Measurements from ENCODE around the gene PSD2. TPM values are rescaled to one million over a fixed set of nuclear protein-coding genes. Genes with fewer than 3 reads are reported as not detected.
A peak's percentile ranks its signal among the peaks of the same experiment; 100 is the strongest.

The PSD2 gene
- total RNA-seq, 1 experiment from 2014 or later: not detected

GRCh38 chr5:139788294-139788910 lies 7.2 kb upstream of the PSD2 start:
- peak overlapping the region; percentile 81 for H3K4me2 ChIP-seq (ENCODE audit: low read length)
- no peaks in the 10 kb centered on the region for H3F3A ChIP-seq (ENCODE audit: low read length, unreplicated experiment)
- no TSS peak for BruUV-seq (replicated peaks)
- no peaks in the 10 kb centered on the region for H3K9me2 ChIP-seq (replicated peaks; ENCODE audit: low read length)
- ChIA-PET POLR2A (ENCODE audit: unreplicated experiment) (no interaction called here), CTCF (interaction anchor here (0.5 to 1.8 kb wide), 2 partner anchors 180 to 364 kb away, joined by 4 to 44 read pairs; no protein-coding TSS in a partner anchor)
- H3K27ac ChIP-seq (ENCODE audit: low read length): no peak overlapping the region
- ATAC-seq: no peak
- H3K9me3 ChIP-seq (ENCODE audit: low read length): no peaks in the 10 kb centered on the region
- no peaks in the 10 kb centered on the region for H3K4me1 ChIP-seq (ENCODE audit: insufficient read depth, low read length)
- no peaks in the 10 kb centered on the region for H3K79me2 ChIP-seq (ENCODE audit: low read length)
- TF ChIP-seq, protein P1, sequence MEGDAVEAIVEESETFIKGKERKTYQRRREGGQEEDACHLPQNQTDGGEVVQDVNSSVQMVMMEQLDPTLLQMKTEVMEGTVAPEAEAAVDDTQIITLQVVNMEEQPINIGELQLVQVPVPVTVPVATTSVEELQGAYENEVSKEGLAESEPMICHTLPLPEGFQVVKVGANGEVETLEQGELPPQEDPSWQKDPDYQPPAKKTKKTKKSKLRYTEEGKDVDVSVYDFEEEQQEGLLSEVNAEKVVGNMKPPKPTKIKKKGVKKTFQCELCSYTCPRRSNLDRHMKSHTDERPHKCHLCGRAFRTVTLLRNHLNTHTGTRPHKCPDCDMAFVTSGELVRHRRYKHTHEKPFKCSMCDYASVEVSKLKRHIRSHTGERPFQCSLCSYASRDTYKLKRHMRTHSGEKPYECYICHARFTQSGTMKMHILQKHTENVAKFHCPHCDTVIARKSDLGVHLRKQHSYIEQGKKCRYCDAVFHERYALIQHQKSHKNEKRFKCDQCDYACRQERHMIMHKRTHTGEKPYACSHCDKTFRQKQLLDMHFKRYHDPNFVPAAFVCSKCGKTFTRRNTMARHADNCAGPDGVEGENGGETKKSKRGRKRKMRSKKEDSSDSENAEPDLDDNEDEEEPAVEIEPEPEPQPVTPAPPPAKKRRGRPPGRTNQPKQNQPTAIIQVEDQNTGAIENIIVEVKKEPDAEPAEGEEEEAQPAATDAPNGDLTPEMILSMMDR (conservative IDR thresholded peaks at IDR 0.05; ENCODE audit: low read depth, low read length): no peak
- TF ChIP-seq EZH2phosphoT487 (IDR thresholded peaks at IDR 0.05; ENCODE audit: borderline replicate concordance, low read length): no peak
- no peak for TF ChIP-seq EZH2 (IDR thresholded peaks at IDR 0.05; ENCODE audit: low read length, unreplicated experiment)
- no peaks in the 10 kb centered on the region for H3K36me3 ChIP-seq (ENCODE audit: low read depth, low read length)
- 0 out of 2 replicates have a peak, but pooled peaks cover 3% of the 10 kb centered on the region for H3K27me3 ChIP-seq (ENCODE audit: low read length)
- no peaks in the 10 kb centered on the region for H4K20me1 ChIP-seq (ENCODE audit: low read length)
- H3K4me3 ChIP-seq (ENCODE audit: low read length): peak overlapping the region; percentile 68
- no peak for DNase-seq
- H3K9ac ChIP-seq (ENCODE audit: low read length): no peak overlapping the region
- peak overlapping the region; percentile 83; the same call in 1 of the 2 replicates for H2AFZ ChIP-seq (ENCODE audit: low read length)
- intact Hi-C loops (cut with micrococcal nuclease): loop anchor here (5.0 kb wide), 1 partner anchor 254 kb away; the partner anchor contains the start of gene NRG2

DNA sequence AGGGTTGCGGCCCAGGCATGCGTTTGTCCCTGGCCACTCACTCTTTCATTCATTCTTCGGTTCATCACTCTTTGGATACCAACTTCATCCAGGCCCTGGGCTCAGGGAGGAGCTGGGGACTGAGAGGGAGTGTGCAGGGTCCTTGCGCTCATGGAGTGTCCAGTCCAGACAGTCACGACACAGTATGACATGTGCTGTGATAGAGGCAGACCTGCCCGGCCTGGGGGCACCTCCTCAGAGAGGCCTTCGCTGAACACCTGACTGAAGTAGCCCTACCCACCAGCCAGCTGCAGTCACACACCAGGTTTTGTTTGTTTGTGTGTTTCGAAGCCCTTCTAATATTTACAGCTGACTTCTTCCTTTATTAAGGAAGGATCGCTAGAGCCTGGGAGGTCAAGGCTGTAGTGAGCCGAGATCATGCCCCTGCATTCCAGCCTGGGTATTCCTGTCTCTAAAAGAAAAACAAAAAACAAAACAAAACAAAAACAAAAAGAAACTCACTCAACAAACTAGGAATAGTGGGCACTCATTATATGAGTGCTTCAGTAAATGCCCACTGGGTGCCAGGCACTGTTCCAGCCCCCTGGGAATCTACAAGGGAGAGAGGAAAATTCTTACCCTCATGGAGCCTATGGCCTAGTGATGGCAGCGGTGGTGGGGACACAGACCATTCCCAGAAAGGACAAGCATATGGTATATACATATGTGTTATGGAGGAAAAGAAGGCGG lies 6.3 kb upstream of the PSD2 start:
- BruUV-seq (replicated peaks): no TSS peak
- no peak overlapping the region for H3K4me2 ChIP-seq (ENCODE audit: low read length)
- no peaks in the 10 kb centered on the region for H3K4me1 ChIP-seq (ENCODE audit: insufficient read depth, low read length)
- H3K79me2 ChIP-seq (ENCODE audit: low read length): no peaks in the 10 kb centered on the region
- H4K20me1 ChIP-seq (ENCODE audit: low read length): no peaks in the 10 kb centered on the region
- H3K9me2 ChIP-seq (replicated peaks; ENCODE audit: low read length): no peaks in the 10 kb centered on the region
- no peak for TF ChIP-seq EZH2 (IDR thresholded peaks at IDR 0.05; ENCODE audit: low read length, unreplicated experiment)
- no peak for TF ChIP-seq EZH2phosphoT487 (IDR thresholded peaks at IDR 0.05; ENCODE audit: borderline replicate concordance, low read length)
- TF ChIP-seq, protein P1 (conservative IDR thresholded peaks at IDR 0.05; ENCODE audit: low read depth, low read length): no peak
- no peaks in the 10 kb centered on the region for H3F3A ChIP-seq (ENCODE audit: low read length, unreplicated experiment)
- H2AFZ ChIP-seq (ENCODE audit: low read length): no peak overlapping the region
- no peaks in the 10 kb centered on the region for H3K9me3 ChIP-seq (ENCODE audit: low read length)
- DNase-seq: no peak
- ChIA-PET POLR2A (ENCODE audit: unreplicated experiment) (no interaction called here), CTCF (interaction anchor here (0.5 kb wide), 1 partner anchor 363 kb away, joined by 4 read pairs; no protein-coding TSS in a partner anchor)
- intact Hi-C loops (cut with micrococcal nuclease): loop anchor here (5.0 kb wide), 1 partner anchor 253 kb away; the partner anchor contains the start of gene NRG2
- peaks cover 12% of the 10 kb centered on the region for H3K27me3 ChIP-seq (ENCODE audit: low read length)
- H3K9ac ChIP-seq (ENCODE audit: low read length): no peak overlapping the region
- no peak for ATAC-seq
- no peak overlapping the region for H3K27ac ChIP-seq (ENCODE audit: low read length)
- no peak overlapping the region for H3K4me3 ChIP-seq (ENCODE audit: low read length)
- no peaks in the 10 kb centered on the region for H3K36me3 ChIP-seq (ENCODE audit: low read depth, low read length)

DNA sequence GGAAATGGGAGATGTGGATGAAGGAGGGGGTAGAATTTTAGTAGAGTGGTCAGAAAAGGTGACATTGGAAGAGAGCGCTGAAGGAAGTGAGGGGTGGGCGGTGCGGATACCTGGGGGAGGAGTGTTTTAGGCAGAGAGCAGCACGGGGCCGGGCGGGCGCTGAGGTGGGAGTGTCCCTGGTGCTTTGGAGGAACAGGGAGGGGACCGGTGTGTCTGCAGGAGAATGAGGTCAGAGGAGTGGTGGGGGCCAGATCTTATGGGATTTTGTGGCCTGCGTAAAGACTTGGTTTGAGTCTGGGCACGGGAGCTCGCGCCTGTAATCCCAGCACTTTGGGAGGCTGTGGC lies 5.8 kb upstream of the PSD2 start:
- BruUV-seq (replicated peaks): no TSS peak
- no peak for TF ChIP-seq EZH2 (IDR thresholded peaks at IDR 0.05; ENCODE audit: low read length, unreplicated experiment)
- no peak for TF ChIP-seq EZH2phosphoT487 (IDR thresholded peaks at IDR 0.05; ENCODE audit: borderline replicate concordance, low read length)
- CTCF ChIA-PET: no interaction called here
- no peaks in the 10 kb centered on the region for H4K20me1 ChIP-seq (ENCODE audit: low read length)
- H3F3A ChIP-seq (ENCODE audit: low read length, unreplicated experiment): no peaks in the 10 kb centered on the region
- ATAC-seq: no peak
- H3K4me3 ChIP-seq (ENCODE audit: low read length): no peak overlapping the region
- no peaks in the 10 kb centered on the region for H3K4me1 ChIP-seq (ENCODE audit: insufficient read depth, low read length)
- H3K4me2 ChIP-seq (ENCODE audit: low read length): no peak overlapping the region
- no peak for DNase-seq
- no peak overlapping the region for H3K27ac ChIP-seq (ENCODE audit: low read length)
- H3K9me2 ChIP-seq (replicated peaks; ENCODE audit: low read length): no peaks in the 10 kb centered on the region
- intact Hi-C loops (cut with micrococcal nuclease): loop anchor here (5.0 kb wide), 1 partner anchor 252 kb away; the partner anchor contains the start of gene NRG2
- peaks cover 17% of the 10 kb centered on the region for H3K27me3 ChIP-seq (ENCODE audit: low read length)
- no peaks in the 10 kb centered on the region for H3K36me3 ChIP-seq (ENCODE audit: low read depth, low read length)
- H2AFZ ChIP-seq (ENCODE audit: low read length): no peak overlapping the region
- H3K9ac ChIP-seq (ENCODE audit: low read length): no peak overlapping the region
- POLR2A ChIA-PET (ENCODE audit: unreplicated experiment): no interaction called here
- H3K9me3 ChIP-seq (ENCODE audit: low read length): no peaks in the 10 kb centered on the region
- no peaks in the 10 kb centered on the region for H3K79me2 ChIP-seq (ENCODE audit: low read length)
